Measurements from ENCODE around the gene ACVR1.

DNA sequence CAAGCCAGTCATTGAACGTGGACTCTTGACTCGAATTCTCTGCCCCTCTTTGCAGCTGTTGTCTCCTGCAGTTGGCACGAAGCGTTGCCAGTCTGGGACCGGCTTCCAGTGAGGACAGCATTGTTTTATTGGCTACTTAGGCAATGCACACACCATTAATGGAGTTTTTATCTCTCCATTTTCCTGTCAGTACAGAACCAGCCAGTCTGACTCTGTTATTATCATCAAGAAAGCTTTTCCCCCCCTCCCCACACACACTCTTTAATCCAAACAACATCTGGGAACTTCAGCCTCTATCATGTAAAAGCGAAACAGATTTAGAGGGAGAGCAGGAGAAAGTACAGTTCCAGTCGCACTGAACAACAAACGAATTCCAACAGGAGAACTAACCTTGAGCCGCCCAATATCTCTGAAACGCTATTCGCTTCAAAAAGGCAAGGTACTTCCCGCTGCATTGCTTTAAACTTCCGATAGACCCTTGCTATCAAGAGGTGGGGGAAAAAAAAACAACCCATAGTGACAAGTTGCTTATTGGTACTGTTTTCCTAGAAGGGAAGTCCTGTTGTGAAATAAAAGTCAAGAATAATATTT, 38.2 kb downstream of the ACVR1 start:
- TF ChIP-seq ILF3 (IDR thresholded peaks at IDR 0.05; ENCODE audit: borderline replicate concordance): no peak
- TF ChIP-seq CTCF (IDR thresholded peaks at IDR 0.05 in 2 of 3, conservative IDR thresholded peaks at IDR 0.05 in 1 of 3; ENCODE audit: insufficient read depth in 2 of 3, low read depth in 1 of 3, low read length in 3 of 3): no peak
- TF ChIP-seq JUNB (CRISPR knock-in tag; conservative IDR thresholded peaks at IDR 0.05): no peak

All from K562 (cell line).